GM21528 (cell line): ENCODE results near the gene NMNAT3.

Experiments used
- ATAC-seq: cut with Tn5 transposase; IDR thresholded peaks from one replicate; pipeline ENCODE4 v1.9.1; 2021; ENCODE audit warnings: mild to moderate bottlenecking, moderate library complexity; ENCODE audit not compliant: unreplicated experiment, low FRiP score

The NMNAT3 gene

GRCh38 chr3:139552632-139553365 is 125.0 kb downstream of the NMNAT3 start:
- no peak for ATAC-seq

- no peak for ATAC-seq
Observed at GRCh38 chr3:139548801-139549200, 129.0 kb downstream of the NMNAT3 start.

GRCh38 chr3:139547666-139548065 is 130.1 kb downstream of the NMNAT3 start:
- ATAC-seq: no peak

- ATAC-seq: no peak
Observed at GRCh38 chr3:139546772-139547171, 131.0 kb downstream of the NMNAT3 start.

- no peak for ATAC-seq
Observed at GRCh38 chr3:139541532-139542288, 136.1 kb downstream of the NMNAT3 start.

GRCh38 chr3:139540651-139541531 is 136.9 kb downstream of the NMNAT3 start:
- ATAC-seq: no peak

- no peak for ATAC-seq
Observed at GRCh38 chr3:139538733-139539132, 139.0 kb downstream of the NMNAT3 start.

GRCh38 chr3:139537795-139538621 is 139.8 kb downstream of the NMNAT3 start:
- no peak for ATAC-seq

GRCh38 chr3:139537361-139537760 is 140.4 kb downstream of the NMNAT3 start:
- ATAC-seq: no peak

GRCh38 chr3:139534992-139535879 is 142.5 kb downstream of the NMNAT3 start:
- ATAC-seq: no peak

- ATAC-seq: no peak
Observed at GRCh38 chr3:139534455-139534812, 143.3 kb downstream of the NMNAT3 start.

- ATAC-seq: no peak
Observed at GRCh38 chr3:139533781-139534454, 143.9 kb downstream of the NMNAT3 start.

GRCh38 chr3:139532976-139533375 is 144.8 kb downstream of the NMNAT3 start:
- ATAC-seq: no peak

GRCh38 chr3:139530717-139531116 is 147.1 kb downstream of the NMNAT3 start:
- no peak for ATAC-seq

- no peak for ATAC-seq
Observed at GRCh38 chr3:139529662-139530061, 148.1 kb downstream of the NMNAT3 start.

GRCh38 chr3:139528924-139529323 is 148.8 kb downstream of the NMNAT3 start:
- no peak for ATAC-seq

- ATAC-seq: no peak
Observed at GRCh38 chr3:139528281-139528680, 149.5 kb downstream of the NMNAT3 start.

GRCh38 chr3:139527265-139527664 is 150.5 kb downstream of the NMNAT3 start:
- no peak for ATAC-seq

- ATAC-seq: no peak
Observed at GRCh38 chr3:139526146-139526545, 151.6 kb downstream of the NMNAT3 start.
